ENCODE results near the gene ZFAND4. TPM values are rescaled to one million over a fixed set of nuclear protein-coding genes. Genes with fewer than 3 reads are reported as not detected.

Gene ZFAND4
- total RNA-seq, 1 donor from 2014 or later = 19.4 TPM

- Histone ChIP-seq H3K27ac (no peak overlapping the region), H3K4me1 (no peaks in the 10 kb centered on the region), H3K4me3 (no peak overlapping the region), H3K36me3 (no peaks in the 10 kb centered on the region), H3K9me3 (no peaks in the 10 kb centered on the region), H3K27me3 (no peaks in the 10 kb centered on the region)
- intact Hi-C loops (cut with DNase I) = no loop called here
- DNase-seq (ENCODE audit: extremely low spot score in 2 of 2) = no peak
- no peak for TF ChIP-seq POLR2AphosphoS5 (IDR thresholded peaks at IDR 0.05; ENCODE audit: insufficient read depth in 1 of 2, low read depth in 1 of 2)
- TF ChIP-seq, protein P1, sequence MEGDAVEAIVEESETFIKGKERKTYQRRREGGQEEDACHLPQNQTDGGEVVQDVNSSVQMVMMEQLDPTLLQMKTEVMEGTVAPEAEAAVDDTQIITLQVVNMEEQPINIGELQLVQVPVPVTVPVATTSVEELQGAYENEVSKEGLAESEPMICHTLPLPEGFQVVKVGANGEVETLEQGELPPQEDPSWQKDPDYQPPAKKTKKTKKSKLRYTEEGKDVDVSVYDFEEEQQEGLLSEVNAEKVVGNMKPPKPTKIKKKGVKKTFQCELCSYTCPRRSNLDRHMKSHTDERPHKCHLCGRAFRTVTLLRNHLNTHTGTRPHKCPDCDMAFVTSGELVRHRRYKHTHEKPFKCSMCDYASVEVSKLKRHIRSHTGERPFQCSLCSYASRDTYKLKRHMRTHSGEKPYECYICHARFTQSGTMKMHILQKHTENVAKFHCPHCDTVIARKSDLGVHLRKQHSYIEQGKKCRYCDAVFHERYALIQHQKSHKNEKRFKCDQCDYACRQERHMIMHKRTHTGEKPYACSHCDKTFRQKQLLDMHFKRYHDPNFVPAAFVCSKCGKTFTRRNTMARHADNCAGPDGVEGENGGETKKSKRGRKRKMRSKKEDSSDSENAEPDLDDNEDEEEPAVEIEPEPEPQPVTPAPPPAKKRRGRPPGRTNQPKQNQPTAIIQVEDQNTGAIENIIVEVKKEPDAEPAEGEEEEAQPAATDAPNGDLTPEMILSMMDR (IDR thresholded peaks at IDR 0.05) = no peak
- TF ChIP-seq POLR2A (IDR thresholded peaks at IDR 0.05) = no peak
Observed at GRCh38 chr10:45566415-45566814, 106.2 kb downstream of the ZFAND4 start.

Other genes with a start within 250 kb of the ZFAND4 start
- 36.1 TPM for gene WASHC2C, start 54.5 kb upstream of the ZFAND4 start, total RNA-seq
- 13.5 TPM for gene AGAP4, start 174.7 kb upstream of the ZFAND4 start, total RNA-seq

Data from vagina (tissue), 2 donors.